CD4-positive, alpha-beta T cell treated with Interleukin-17A for 4 hours (primary cell): ENCODE results near the gene TASOR2.

Source experiments
- DNase-seq: peaks from one replicate; pipeline ENCODE4 v3.0.0-alpha.2; 2020; ENCODE audit warnings: mixed read lengths

The TASOR2 gene

DNA sequence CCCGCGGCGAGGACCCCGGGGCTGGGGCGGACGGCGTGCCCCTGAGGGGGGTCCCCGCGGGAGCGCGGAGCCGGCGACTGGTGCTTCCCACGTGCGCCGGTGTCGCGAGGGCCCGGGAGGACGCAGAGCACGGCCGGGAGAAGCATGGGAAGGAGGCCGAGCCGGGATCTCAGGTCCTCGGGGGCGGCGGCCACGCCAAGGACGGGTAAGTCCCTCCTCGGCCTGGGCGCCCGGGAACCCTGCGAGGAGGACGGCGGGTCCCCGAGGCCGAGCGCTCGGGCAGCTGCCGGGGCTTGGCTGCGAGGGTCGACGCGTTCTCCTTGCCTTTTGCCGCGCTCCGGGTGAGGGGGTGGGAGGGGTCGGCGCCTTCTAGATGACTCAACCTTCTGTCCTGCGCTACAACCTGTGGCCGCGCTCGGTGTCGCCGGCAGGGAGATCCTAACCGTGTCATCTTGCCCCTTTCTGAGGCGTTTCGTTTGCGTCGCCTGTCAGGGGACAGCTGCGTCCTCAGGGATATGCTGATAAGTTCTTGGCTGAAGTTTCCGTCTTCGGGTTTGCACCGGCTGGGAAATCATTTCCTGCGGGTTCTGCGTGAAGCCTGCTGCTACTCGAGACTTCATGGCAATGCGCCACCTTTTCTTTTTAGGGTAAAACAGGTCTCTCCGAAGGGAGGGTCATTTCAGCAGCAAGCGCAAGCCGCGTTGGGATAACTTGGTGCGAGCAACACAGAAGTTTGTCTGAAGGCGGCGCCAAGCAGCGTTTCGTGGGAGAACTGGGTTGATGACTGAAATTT, 529 bp downstream of the TASOR2 start:
- peak; percentile 75 for DNase-seq

DNA sequence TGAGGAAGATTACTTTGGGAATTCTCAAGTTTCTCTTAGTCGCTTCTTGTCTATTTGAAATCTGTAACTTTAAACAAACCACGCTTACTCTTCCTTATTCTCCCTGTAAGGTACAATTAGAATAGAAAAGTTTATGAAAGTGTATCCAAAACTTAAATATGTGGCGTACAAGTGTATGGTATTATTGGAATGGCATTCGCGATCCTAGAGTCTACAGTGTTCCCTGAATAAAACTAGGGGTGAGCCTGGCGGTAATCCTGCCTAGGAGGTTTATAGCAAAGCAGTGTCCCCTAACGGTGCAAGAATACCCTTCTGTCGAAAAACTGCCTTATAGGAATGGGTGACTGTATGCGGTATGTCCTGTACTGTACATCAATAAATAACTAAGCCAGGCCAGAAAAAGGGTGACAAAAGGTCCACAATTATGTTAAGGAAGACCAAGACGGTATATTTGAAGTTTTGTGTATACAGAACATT, 1.2 kb downstream of the TASOR2 start:
- DNase-seq: no peak

DNA sequence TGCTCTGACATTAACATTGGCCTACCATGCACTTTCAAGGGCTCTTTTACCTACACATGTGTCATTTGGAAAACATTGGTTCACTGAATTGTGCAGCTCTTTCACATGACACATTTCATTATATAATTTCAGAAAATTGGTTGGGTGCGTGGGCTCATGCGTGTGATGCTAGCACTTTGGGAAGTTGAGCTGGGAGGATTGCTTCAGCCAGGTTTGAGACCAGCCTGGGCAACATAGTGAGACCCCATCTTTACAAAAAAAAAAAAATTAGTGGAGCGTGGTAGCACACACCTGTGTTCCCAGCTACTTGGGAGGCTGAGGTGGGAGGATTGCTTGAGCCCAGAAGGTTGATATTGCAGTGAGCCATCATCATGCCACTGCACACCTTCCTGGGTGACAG, 3.9 kb downstream of the TASOR2 start:
- no peak for DNase-seq

DNA sequence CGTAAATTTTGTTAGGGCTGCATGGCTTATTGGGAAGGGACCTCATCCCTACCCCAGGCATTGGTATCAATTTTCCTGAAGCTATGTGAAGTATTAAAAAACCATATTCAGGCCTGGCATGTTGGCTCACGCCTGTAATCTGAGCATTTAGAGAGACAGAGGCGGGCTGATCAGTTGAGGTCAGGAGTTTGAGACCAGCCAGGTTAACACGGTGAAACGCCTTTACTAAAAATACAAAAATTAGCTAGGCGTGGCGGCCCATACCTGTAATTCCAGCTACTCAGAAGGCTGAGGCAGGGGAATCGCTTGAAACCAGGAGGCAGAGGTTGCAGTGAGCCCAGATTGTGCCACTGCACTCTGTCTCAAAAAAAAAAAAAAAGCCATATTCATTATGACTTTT, 7.1 kb downstream of the TASOR2 start:
- no peak for DNase-seq

DNA sequence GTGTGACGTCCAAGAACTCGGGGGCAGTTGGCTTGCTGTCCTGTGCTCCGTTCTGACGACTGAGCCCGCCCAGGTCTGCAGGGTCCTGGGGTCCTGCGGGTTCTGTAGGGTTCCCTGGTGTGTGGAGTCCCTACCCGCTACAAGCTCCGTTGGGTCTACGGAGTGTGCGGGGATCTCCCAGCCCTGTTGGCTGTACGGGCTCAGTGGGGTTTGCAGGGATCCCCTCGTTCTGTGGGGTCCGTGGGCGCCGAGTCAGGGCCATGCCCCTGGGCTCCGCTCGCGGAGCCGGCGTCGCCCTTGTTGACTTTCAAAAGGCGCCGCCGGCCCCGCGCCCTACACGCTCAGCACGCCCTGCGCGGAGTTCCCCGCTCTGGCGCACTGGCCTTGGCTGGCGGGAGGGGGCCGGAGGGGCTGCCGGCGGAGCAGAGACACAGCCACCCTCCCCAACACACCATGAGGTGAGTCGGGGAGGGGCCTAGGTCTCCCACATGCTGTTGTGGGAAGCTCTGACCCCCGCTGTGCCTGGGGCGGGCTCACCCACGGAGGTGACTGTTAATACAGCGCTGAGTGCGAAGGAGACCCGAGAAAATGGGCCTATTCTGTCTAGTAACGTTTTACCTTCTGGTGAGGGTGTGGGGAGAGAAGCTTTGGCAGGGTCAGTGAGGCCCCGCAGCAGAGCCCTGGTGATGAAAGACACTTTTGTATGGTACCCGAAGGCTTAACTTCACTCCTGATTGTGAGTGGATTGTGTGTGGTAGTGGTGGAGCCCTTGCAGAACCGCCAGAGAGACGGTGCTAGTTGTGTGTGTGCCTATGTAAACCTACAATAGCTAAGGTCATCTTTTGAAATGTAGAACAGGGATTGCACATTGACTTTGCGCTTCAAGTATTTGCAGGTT, 8.1 kb downstream of the TASOR2 start:
- peak; percentile 60 for DNase-seq

DNA sequence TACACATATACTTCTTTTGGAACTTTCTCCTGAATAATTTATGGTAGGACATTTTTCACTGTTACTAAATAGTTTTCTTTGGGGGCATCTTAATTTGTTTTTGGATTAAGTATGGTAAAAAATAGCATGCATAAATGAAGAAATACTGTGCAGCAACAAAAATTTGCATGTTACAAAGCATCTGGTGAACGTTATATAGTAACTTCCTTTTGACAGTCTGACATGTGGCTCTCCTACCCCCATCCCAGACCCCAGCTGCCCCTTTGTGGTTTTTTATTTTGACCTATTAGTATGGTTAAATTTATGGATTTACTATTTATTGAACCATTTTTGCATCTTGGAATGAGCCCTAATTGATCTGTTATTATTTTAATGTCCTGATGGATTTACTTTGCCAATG, 9.9 kb downstream of the TASOR2 start:
- no peak for DNase-seq

DNA sequence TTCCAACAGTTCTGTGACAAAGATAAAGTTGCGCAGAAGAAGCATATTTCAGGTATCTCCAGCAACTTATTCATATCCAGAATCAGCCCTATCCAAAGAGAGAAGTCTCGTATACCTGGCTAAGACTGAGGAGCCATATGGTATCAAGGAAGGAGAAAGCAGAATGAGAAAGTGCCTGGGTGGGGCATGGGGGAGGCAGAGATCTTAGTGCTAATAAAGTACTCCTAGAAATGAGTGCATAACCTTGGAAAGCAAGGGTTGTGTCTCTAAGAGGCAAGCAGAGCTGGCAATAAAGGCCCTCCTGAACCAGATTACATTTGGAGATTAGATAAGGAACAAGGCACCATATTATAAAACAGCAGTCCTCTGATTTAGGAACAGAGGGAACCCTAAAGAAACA, 12.7 kb downstream of the TASOR2 start:
- DNase-seq: no peak

DNA sequence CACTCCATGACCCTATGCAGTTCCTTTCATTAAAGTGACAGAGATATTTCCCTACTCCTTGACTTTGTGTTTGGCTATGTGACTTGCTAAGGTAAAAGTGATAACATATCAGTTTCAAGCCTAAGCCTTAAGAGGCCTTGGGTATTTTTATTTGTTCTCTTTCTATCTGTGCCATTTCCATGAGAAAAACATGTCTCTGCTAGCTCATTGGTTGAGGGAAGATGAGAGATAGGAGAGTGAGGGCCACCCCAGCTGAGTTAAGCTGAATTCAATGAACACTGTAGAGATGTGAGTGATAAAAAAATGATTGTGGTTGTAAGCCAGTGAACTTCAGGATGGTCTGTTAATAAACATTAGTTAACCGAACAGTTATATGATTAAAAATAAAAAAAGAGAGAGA, 13.4 kb downstream of the TASOR2 start:
- no peak for DNase-seq

DNA sequence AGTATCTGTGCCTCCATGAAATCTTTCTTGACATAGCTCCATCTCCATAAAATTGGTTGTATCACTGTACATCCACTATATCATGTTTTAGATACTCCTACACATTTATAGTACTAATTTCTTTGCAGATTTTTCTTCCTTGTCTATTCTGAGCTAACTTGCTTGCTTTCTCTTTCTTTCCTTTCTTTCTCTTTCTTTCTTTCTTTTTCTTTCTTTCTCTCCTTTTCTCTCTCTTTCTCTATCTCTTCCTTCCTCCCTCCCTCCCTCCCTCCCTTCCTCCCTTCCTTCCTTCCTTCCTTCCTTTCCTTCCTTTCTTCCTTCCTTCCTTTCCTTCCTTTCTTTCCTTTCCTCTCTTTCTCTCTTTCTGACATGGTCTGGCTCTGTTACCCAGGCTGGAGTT, 23.7 kb downstream of the TASOR2 start:
- no peak for DNase-seq

DNA sequence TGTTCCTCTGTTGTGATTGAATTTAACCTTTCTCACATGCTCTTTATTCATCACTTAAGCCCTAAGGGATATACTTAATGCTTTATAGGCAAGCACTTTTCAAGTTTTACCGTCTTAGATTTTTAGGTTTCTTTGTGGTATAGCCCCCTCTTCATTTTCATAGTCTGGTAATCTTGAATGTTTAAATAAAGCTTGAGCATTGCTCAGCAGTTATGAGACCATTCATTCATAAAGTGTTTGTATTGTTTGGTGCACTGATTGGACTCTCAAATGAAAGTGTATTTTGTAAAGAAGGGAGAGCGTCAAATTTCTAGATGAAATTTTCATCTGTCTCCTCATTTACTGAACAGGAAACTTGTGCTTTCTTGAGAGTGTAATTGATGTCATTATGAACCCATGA, 25.2 kb downstream of the TASOR2 start:
- no peak for DNase-seq

DNA sequence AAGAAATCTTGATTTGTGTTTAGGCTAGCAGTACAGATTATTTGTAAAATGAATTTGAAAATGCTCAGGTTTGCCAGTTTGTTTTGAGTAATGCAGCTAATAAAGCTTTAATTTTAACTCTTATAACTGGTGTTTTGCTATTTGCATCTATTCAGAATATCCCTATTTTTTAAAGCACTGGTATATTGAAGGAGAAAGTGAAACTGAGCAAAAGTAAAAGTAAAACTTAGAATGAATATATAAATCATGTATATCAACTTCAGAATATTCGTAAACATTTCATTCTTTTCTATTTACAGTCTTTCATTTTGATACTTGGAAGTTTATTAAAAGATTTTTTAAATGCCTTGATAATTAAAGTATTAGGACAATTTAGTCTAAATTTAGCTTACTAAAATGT, 26.2 kb downstream of the TASOR2 start:
- DNase-seq: no peak

DNA sequence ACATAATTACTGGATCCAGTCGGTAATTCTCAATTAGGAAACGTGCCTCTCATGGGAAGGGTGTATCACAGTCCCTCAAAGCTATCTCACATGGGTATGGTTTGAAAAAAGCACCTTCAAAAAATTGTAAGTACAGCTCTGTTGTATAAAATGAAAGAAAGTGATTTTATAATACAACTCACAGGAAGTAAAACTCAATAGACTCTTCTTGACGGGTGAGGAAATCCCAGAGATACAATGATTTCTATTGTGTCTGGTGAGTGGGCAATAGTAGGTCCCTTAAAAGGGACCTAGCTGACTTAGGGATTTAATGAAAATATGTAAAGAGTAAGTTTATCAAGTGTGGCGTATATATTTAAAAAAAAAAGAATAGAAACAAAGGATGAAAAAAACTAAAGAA, 27.0 kb downstream of the TASOR2 start:
- no peak for DNase-seq

DNA sequence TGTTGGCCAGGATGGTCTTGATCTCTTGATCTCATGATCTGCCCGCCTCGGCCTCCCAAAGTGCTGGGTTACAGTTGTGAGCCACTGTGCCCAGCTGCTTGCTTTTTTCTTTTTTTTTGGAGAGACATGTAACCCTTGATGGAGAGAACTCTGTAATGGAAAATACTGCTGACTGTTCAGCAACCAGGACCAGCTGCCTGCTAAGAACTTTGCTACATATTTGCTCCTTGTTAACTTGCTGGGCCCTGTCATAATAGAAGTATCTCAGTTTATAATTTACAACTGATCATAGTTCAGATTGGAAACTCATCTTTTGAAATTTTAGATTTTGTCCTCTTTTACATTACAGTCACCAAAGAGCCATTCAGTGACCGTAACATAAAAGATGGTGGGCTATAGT, 34.9 kb downstream of the TASOR2 start:
- no peak for DNase-seq

DNA sequence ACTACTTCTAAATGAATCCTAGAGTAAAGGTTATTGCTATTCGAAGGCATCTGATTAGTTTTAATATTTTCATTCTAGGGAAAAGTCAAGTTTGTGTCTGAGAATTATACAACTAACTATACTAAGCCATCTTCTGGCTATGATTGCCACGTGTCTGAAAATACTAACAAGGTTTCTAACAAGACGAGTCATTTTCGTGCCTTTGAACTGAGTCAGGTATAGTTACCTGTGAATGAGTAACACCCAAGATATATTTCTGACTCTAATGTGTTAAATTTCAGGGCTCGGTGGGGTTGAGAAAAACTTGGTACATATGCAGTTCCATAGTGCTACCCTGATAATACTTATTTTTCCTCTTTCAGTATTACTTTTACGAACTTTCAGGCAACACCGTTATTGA, 35.5 kb downstream of the TASOR2 start:
- DNase-seq: no peak

DNA sequence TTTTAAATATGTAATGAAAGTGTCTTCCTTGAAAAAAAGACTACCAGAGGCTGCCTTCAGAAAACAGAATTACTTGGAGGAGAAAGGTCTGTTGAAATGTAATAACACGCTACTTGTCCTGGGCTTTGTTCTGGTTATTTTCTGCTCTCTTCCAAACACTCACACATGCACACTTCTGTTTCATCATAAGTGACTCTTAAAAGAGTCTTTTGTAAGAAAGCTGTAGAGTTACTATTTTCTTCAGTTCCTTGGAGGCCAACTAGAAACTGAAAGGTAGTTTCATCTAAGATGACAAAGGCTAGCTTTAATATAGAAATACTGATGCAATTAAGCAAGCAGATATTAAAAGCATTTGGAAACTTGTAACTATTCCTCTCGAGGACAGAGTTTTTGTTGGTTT, 39.1 kb downstream of the TASOR2 start:
- no peak for DNase-seq

DNA sequence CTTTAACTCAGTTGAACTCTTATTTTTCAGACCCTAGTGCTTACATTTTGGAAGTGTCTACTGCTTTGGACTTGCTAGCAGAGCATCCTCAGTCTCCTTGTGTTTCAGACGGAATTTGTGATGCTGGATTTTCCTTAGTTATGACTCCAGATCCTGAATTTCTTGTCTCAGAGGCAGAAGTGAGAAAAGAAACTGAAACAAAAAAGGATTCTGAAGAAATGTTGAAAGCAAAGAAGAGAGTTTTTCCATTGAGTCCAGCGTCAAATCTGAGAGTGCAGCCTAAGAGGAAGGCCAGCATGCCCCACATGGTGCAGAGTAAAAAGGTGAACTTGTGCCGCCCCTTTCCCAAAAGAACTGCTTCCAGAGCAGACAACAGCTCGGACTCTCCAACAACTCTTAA, 46.1 kb downstream of the TASOR2 start:
- no peak for DNase-seq

DNA sequence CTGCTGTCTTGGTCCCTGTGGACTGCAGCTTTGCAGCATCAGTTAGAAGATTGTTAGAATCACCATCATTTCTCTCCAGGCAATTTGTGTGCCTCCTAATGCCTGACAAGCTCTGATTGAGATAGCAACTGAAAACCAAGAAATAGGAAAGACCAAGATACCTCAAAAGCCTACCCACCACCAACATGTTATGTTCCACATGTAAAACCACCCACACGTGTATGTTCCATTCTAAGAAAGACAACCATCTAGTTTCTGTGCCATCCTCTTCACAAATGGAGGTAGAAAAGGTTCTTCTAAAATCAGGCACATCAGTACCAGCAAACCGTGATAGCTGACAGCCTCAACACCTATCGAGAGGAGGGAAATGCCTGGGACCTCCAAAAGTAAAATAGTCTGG, 46.9 kb downstream of the TASOR2 start:
- DNase-seq: no peak

DNA sequence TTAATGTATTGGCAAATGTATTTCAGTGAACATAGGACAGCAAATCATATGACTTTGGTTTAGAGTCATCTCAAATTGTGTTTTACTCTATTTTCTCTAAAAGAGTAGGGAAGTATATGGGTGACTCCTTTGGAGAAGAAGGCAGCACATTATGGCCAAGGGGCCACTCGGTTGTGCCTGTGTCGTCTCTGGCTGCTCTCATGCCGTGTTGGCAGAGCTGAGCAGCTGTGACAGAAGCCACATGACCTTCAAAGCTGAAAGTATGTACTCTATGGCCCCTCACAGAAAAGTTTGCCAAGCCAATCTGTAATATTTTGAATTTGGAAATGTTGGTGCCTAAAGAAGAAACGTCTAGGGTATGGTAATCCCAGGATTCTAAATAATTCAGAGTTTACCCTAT, 47.5 kb downstream of the TASOR2 start:
- no peak for DNase-seq
